ENCODE results near the gene ERC1. TPM values are rescaled to one million over a fixed set of nuclear protein-coding genes. Genes with fewer than 3 reads are reported as not detected.

The ERC1 gene
- total and polyA plus RNA-seq, 2 donors from 2014 or later, result 5.1 to 68.3 TPM

DNA sequence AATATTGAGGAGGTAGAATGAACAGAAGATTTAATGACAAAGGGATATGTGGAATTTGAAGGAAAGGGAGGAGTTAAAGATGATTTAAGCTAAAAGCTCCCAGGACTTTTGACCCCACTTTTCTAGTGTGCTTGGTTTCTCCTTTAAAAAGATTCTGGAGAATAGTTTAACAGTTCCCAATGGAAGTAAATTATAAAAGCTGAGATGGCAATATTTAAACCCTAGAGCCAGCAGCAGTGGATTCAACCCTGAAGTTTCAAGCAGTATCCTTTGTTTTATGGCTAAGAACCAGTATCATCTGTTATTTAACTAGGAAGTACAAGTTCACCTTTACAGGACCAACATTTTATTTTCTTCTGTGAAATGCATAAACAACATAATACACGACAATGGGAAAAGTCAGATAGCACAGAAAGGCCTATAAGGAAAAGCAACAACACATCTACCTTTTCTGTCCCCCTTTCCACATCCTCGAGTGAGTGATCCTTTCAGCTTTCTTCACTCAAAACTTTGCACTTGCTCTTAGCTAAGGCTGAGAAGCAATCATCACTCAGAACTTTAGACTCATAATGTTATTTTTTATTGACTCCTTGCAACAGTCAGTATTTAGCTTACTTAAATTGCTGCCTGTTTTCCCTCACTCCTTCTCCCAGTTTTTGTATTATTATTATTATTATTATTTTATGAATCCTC, 338.9 kb downstream of the ERC1 start:
- intact Hi-C loops (cut with DNase I), result no loop called here
- Histone ChIP-seq H3K36me3 (ENCODE audit: control insufficient read depth in 2 of 3, insufficient read depth in 3 of 3, low read length in 3 of 3) (no peaks in the 10 kb centered on the region), H3K9me3 (ENCODE audit: control insufficient read depth in 2 of 3, insufficient read depth in 1 of 3, low read length in 3 of 3) (no peaks in the 10 kb centered on the region), H3K9ac (ENCODE audit: low read length in 3 of 3) (no peak overlapping the region), H3K4me1 (ENCODE audit: control insufficient read depth in 2 of 3, insufficient read depth in 2 of 3, low read depth in 1 of 3, low read length in 3 of 3) (peaks cover 0 to 4% (median 0%) of the 10 kb centered on the region in 3 donors), H3K4me3 (ENCODE audit: low read length in 3 of 3) (no peak overlapping the region), H3K27ac (ENCODE audit: low read depth in 2 of 2, low read length in 2 of 2) (no peak overlapping the region), H3K27me3 (ENCODE audit: control insufficient read depth, insufficient read depth, low read length) (no peaks in the 10 kb centered on the region)
- TF ChIP-seq, protein P1, sequence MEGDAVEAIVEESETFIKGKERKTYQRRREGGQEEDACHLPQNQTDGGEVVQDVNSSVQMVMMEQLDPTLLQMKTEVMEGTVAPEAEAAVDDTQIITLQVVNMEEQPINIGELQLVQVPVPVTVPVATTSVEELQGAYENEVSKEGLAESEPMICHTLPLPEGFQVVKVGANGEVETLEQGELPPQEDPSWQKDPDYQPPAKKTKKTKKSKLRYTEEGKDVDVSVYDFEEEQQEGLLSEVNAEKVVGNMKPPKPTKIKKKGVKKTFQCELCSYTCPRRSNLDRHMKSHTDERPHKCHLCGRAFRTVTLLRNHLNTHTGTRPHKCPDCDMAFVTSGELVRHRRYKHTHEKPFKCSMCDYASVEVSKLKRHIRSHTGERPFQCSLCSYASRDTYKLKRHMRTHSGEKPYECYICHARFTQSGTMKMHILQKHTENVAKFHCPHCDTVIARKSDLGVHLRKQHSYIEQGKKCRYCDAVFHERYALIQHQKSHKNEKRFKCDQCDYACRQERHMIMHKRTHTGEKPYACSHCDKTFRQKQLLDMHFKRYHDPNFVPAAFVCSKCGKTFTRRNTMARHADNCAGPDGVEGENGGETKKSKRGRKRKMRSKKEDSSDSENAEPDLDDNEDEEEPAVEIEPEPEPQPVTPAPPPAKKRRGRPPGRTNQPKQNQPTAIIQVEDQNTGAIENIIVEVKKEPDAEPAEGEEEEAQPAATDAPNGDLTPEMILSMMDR (IDR thresholded peaks at IDR 0.05; ENCODE audit: borderline replicate concordance, extremely low read depth, insufficient read depth), result no peak
- FAIRE-seq, result no peak
- DNase-seq, result no peak

DNA sequence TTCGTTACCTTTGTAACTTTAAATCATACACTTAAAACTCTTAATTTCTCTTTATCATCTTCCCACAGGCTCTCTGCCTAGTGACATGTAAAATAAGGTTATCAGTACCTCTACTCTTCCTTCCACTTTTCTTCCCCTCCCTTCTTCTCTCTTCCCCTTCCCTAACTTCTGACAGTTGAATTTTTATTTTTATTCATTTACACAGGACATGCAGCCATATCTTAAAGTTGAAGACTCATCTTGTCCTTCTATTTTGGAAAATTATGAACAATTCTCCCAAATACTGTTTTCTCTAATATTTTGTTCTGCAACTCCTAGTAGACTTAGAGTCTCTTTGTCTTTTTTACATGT, 339.4 kb downstream of the ERC1 start:
- Histone ChIP-seq H3K36me3 (ENCODE audit: control insufficient read depth in 2 of 3, insufficient read depth in 3 of 3, low read length in 3 of 3) (no peaks in the 10 kb centered on the region), H3K4me3 (ENCODE audit: low read length in 3 of 3) (no peak overlapping the region), H3K27me3 (ENCODE audit: control insufficient read depth, insufficient read depth, low read length) (no peaks in the 10 kb centered on the region), H3K4me1 (ENCODE audit: control insufficient read depth in 2 of 3, insufficient read depth in 2 of 3, low read depth in 1 of 3, low read length in 3 of 3) (peaks cover 0 to 4% (median 0%) of the 10 kb centered on the region in 3 donors), H3K9me3 (ENCODE audit: control insufficient read depth in 2 of 3, insufficient read depth in 1 of 3, low read length in 3 of 3) (no peaks in the 10 kb centered on the region), H3K27ac (ENCODE audit: low read depth in 2 of 2, low read length in 2 of 2) (no peak overlapping the region), H3K9ac (ENCODE audit: low read length in 3 of 3) (no peak overlapping the region)
- no peak for FAIRE-seq
- intact Hi-C loops (cut with DNase I), result no loop called here
- TF ChIP-seq, protein P1 (IDR thresholded peaks at IDR 0.05; ENCODE audit: borderline replicate concordance, extremely low read depth, insufficient read depth), result no peak
- DNase-seq, result no peak

DNA sequence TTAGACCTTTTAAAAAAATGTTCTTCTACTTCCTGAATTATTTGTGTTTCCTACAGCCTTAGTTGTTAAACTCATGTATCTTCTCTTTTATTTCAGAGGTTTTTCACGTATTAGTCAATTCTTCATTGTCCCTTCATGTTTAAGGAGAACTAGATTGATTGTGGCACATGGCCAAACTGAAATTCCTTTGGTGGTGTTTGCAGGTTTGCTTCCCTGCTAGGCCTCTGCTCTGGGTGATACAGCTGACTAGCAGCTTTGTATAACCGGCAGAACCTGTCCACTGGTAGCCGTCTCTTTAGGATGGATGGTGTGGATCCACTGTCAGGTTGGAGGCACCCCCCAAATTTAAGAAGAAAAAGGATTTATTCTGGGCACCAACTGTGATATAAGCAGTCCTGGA, 341.3 kb downstream of the ERC1 start:
- intact Hi-C loops (cut with DNase I), result no loop called here
- DNase-seq (peak in 1 of 5 donors; percentile 54), FAIRE-seq (no peak)
- Histone ChIP-seq H3K27ac (ENCODE audit: low read depth in 2 of 2, low read length in 2 of 2) (no peak overlapping the region), H3K4me1 (ENCODE audit: control insufficient read depth in 2 of 3, insufficient read depth in 2 of 3, low read depth in 1 of 3, low read length in 3 of 3) (peaks cover 0 to 4% (median 0%) of the 10 kb centered on the region in 3 donors), H3K27me3 (ENCODE audit: control insufficient read depth, insufficient read depth, low read length) (no peaks in the 10 kb centered on the region), H3K9ac (ENCODE audit: low read length in 3 of 3) (no peak overlapping the region), H3K9me3 (ENCODE audit: control insufficient read depth in 2 of 3, insufficient read depth in 1 of 3, low read length in 3 of 3) (no peaks in the 10 kb centered on the region), H3K4me3 (ENCODE audit: low read length in 3 of 3) (no peak overlapping the region), H3K36me3 (ENCODE audit: control insufficient read depth in 2 of 3, insufficient read depth in 3 of 3, low read length in 3 of 3) (no peaks in the 10 kb centered on the region)
- TF ChIP-seq, protein P1 (IDR thresholded peaks at IDR 0.05; ENCODE audit: borderline replicate concordance, extremely low read depth, insufficient read depth), result no peak

All from kidney (tissue), 14 donors.